Measurements from ENCODE around the gene CACNA1I. TPM values are rescaled to one million over a fixed set of nuclear protein-coding genes. Genes with fewer than 3 reads are reported as not detected.

CACNA1I gene
- total and polyA plus RNA-seq, 2 of the 8 experiments (the other 6 are each of a cell fraction or from before 2014, with no cell fraction given), result 0.77 to 1.2 TPM

GRCh38 chr22:39735776-39736175 lies 165.2 kb downstream of the CACNA1I start:
- no peak overlapping the region for H4K5ac ChIP-seq (ENCODE audit: insufficient read length, low read depth, low read length)
- no peaks in the 10 kb centered on the region for H3K27me3 ChIP-seq (replicated peaks in 1 of 4; ENCODE audit: control insufficient read depth in 3 of 4, extremely low read depth in 1 of 4, insufficient read depth in 3 of 4, low read length in 3 of 4)
- H3K27ac ChIP-seq (ENCODE audit: low read depth, low read length), result no peak overlapping the region
- no peaks in the 10 kb centered on the region for H3K79me1 ChIP-seq (ENCODE audit: low read depth, low read length)
- ChIA-PET CTCF (ENCODE audit: partially characterized antibody) (interaction anchor here (0.8 kb wide), 1 partner anchor 79 kb away, joined by 3 read pairs; no protein-coding TSS in a partner anchor), POLR2A (ENCODE audit: partially characterized antibody) (no interaction called here)
- no peak overlapping the region for H2BK5ac ChIP-seq (ENCODE audit: low read depth, low read length)
- H3K4ac ChIP-seq (replicated peaks; ENCODE audit: insufficient read length, low read depth, low read length), result no peak overlapping the region
- WGBS, 2 experiments (ENCODE audit: extremely low coverage in 1 of 2, insufficient coverage in 1 of 2, insufficient read length in 1 of 2, insufficient replicate concordance in 2 of 2, low coverage in 1 of 2, low lambda C conversion rate in 2 of 2, missing lambda C conversion rate in 1 of 2), result 80% methylated on average over 10 of the region's 10 CpGs; no CpG with 5 or more reads in 1 of the 2 experiments
- no peak overlapping the region for H4K8ac ChIP-seq (ENCODE audit: extremely low read depth, insufficient read depth, low read length)
- H3K4me1 ChIP-seq (replicated peaks in 1 of 4; ENCODE audit: control insufficient read depth in 3 of 4, insufficient read depth in 4 of 4, low read length in 3 of 4), result peaks cover 2 to 5% (median 4%) of the 10 kb centered on the region in 4 experiments; a peak in 4 of 7 replicates
- H2BK12ac ChIP-seq (ENCODE audit: low read depth, low read length), result no peak overlapping the region
- no peak overlapping the region for H3K4me2 ChIP-seq (ENCODE audit: insufficient read depth in 1 of 2, low read depth in 2 of 2, low read length in 2 of 2)
- no peak overlapping the region for H3K4me3 ChIP-seq (ENCODE audit: extremely low read depth in 1 of 4, insufficient read depth in 2 of 4, low read depth in 3 of 4, low read length in 4 of 4)
- H4K91ac ChIP-seq (replicated peaks; ENCODE audit: insufficient read length, low read length), result no peak overlapping the region
- H3K79me2 ChIP-seq (ENCODE audit: control insufficient read depth in 1 of 2, insufficient read depth in 2 of 2, low read length in 2 of 2), result no peaks in the 10 kb centered on the region
- H3K56ac ChIP-seq (replicated peaks; ENCODE audit: insufficient read length, low read depth, low read length), result no peak overlapping the region
- no peak overlapping the region for H2BK120ac ChIP-seq (replicated peaks; ENCODE audit: low read depth, low read length)
- no peak overlapping the region for H3K9ac ChIP-seq (replicated peaks in 1 of 4; ENCODE audit: extremely low read depth in 1 of 4, low read depth in 3 of 4, low read length in 3 of 4)
- H2BK15ac ChIP-seq (ENCODE audit: low read length), result no peak overlapping the region
- no peak overlapping the region for H2AFZ ChIP-seq (ENCODE audit: low read length)
- FAIRE-seq (no peak), DNase-seq (ENCODE audit: low read depth in 1 of 2, low spot score in 2 of 2) (peak in 1 of 2 experiments; percentile 32)
- no peak overlapping the region for H2BK20ac ChIP-seq (ENCODE audit: low read length)
- H4K20me1 ChIP-seq (replicated peaks in 1 of 2; ENCODE audit: control insufficient read depth in 1 of 2, insufficient read depth in 2 of 2, low read length in 2 of 2), result no peaks in the 10 kb centered on the region
- no peak overlapping the region for H3K18ac ChIP-seq (ENCODE audit: extremely low read depth, low read length)
- H2AK5ac ChIP-seq (ENCODE audit: low read depth, low read length), result no peak overlapping the region
- no peak overlapping the region for H3K23ac ChIP-seq (ENCODE audit: insufficient read length)
- H3K36me3 ChIP-seq (ENCODE audit: control insufficient read depth in 2 of 4, insufficient read depth in 4 of 4, low read length in 3 of 4), result no peaks in the 10 kb centered on the region
- no peaks in the 10 kb centered on the region for H3K23me2 ChIP-seq (ENCODE audit: low read depth, low read length)
- H3K9me3 ChIP-seq (ENCODE audit: insufficient read depth in 2 of 2, low read depth in 1 of 2, low read length in 1 of 2), result 0 out of 4 replicates have a peak, but pooled peaks cover 0 to under 1% of the 10 kb centered on the region in 2 experiments
- no peak overlapping the region for H3K14ac ChIP-seq (ENCODE audit: insufficient read length)
- TF ChIP-seq ASH2L (IDR thresholded peaks at IDR 0.05; ENCODE audit: low read length) (no peak), HDAC2 (IDR thresholded peaks at IDR 0.05; ENCODE audit: borderline replicate concordance in 1 of 2, low read depth in 2 of 2, low read length in 2 of 2) (no peak)
